ENCODE data around the gene TH.

DNA sequence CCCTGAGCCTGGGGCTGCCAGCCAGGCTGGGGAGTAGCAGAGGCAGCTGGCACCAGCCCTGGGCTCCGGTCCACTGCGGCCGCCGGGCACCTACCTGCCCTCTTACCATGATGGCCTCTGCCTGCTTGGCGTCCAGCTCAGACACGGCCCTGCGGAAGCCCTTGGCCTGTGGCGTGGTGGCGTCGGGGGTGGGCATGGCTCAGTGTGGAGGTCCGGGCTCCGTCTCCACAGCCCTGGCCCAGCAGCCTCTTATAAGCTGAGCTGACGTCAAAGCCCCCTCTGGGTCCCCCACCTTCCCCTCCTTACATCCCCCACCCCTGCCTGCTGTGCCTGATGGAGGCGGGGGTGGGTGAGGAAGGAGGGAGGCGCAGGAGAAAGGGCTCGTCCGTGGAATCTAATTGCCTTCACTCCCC is at the start of gene TH:
- TF ChIP-seq MAFK (IDR thresholded peaks at IDR 0.05; ENCODE audit: low read depth, low read length) (no peak), CTCF (IDR thresholded peaks at IDR 0.05; ENCODE audit: control extremely low read depth in 1 of 3, insufficient read depth in 1 of 3, low read depth in 1 of 3, low read length in 3 of 3) (no peak), EZH2 (IDR thresholded peaks at IDR 0.05; ENCODE audit: low read depth, low read length, severe bottlenecking) (no peak), JUN (IDR thresholded peaks at IDR 0.05; ENCODE audit: low read depth, low read length) (no peak), SAP30 (IDR thresholded peaks at IDR 0.05; ENCODE audit: insufficient read depth, insufficient replicate concordance, low read length) (no peak), RAD21 (IDR thresholded peaks at IDR 0.05 in 1 of 2, conservative IDR thresholded peaks at IDR 0.05 in 1 of 2; ENCODE audit: low read depth in 2 of 2, low read length in 2 of 2) (no peak), POLR2A (IDR thresholded peaks at IDR 0.05; ENCODE audit: control extremely low read depth in 1 of 2, low read depth in 2 of 2, low read length in 2 of 2) (no peak), KDM4A (IDR thresholded peaks at IDR 0.05; ENCODE audit: low read depth, low read length, severe bottlenecking) (no peak), NRF1 (IDR thresholded peaks at IDR 0.05; ENCODE audit: low read depth, low read length) (no peak), GTF2F1 (IDR thresholded peaks at IDR 0.05; ENCODE audit: borderline replicate concordance, low read depth, low read length) (no peak), EGR1 (IDR thresholded peaks at IDR 0.05; ENCODE audit: borderline replicate concordance, low read depth, low read length) (no peak), TAF1 (IDR thresholded peaks at IDR 0.05; ENCODE audit: low read depth, low read length) (no peak), GABPA (IDR thresholded peaks at IDR 0.05; ENCODE audit: borderline replicate concordance, insufficient read depth, low read length) (no peak), TCF12 (IDR thresholded peaks at IDR 0.05; ENCODE audit: low read depth, low read length) (no peak)
